Fibroblast of lung (primary cell): ENCODE data around the gene UBE2Z. TPM values are rescaled to one million over a fixed set of nuclear protein-coding genes. Genes with fewer than 3 reads are reported as not detected.

Source experiments
- DNase-seq, 2 donors: peaks; one replicate each; pipeline versions ENCODE4 v3.0.0 to v3.0.0-alpha.2; 2010; ENCODE audit warnings: low read depth in 2 of 2
- H2AFZ ChIP-seq: 2 replicates; pipeline ENCODE4 v1.5.1; 2012; ENCODE audit warnings: low read length, control low read depth, inconsistent platforms
- H3K27ac ChIP-seq: 2 replicates; pipeline ENCODE4 v1.5.1; 2011; ENCODE audit warnings: low read length, control low read depth; ENCODE audit not compliant: insufficient read depth
- H3K27me3 ChIP-seq: 2 replicates; pipeline ENCODE4 v1.5.1; 2011; ENCODE audit warnings: mild to moderate bottlenecking, low read length; ENCODE audit not compliant: control insufficient read depth, insufficient read depth
- H3K36me3 ChIP-seq: 2 replicates; pipeline ENCODE4 v1.5.1; 2011; ENCODE audit warnings: low read length; ENCODE audit not compliant: control insufficient read depth, insufficient read depth
- H3K4me1 ChIP-seq: 2 replicates; pipeline ENCODE4 v1.5.1; 2011; ENCODE audit warnings: low read length; ENCODE audit not compliant: control insufficient read depth, insufficient read depth; ENCODE audit errors: extremely low read depth
- H3K4me2 ChIP-seq: 2 replicates; pipeline ENCODE4 v1.5.1; 2011; ENCODE audit warnings: low read length, control low read depth; ENCODE audit not compliant: insufficient read depth; ENCODE audit errors: extremely low read depth
- H3K4me3 ChIP-seq, 4 experiments: fragments of 200-600 bp in 1 of 4; sonication (generic) in 1 of 4; replicated peaks in 1 of 4; 2 replicates each; pipeline ENCODE4 v1.5.1; 2011 to 2016; ENCODE audit warnings: low read length in 4 of 4, low read depth in 3 of 4, mild to moderate bottlenecking in 3 of 4, control low read depth in 2 of 4, inconsistent platforms in 1 of 4, mixed read lengths in 1 of 4; ENCODE audit not compliant: insufficient read depth in 1 of 4; ENCODE audit errors: control extremely low read depth in 1 of 4
- H3K79me2 ChIP-seq: 2 replicates; pipeline ENCODE4 v1.5.1; 2012; ENCODE audit warnings: mild to moderate bottlenecking, low read length, inconsistent platforms; ENCODE audit not compliant: control insufficient read depth, insufficient read depth
- H3K9ac ChIP-seq: 2 replicates; pipeline ENCODE4 v1.5.1; 2011; ENCODE audit warnings: mild to moderate bottlenecking, low read length, control low read depth; ENCODE audit not compliant: insufficient read depth
- H3K9me3 ChIP-seq: 2 replicates; pipeline ENCODE4 v1.5.1; 2012; ENCODE audit warnings: low read depth, low read length; ENCODE audit not compliant: control insufficient read depth, insufficient read depth
- H4K20me1 ChIP-seq: 2 replicates; pipeline ENCODE4 v1.5.1; 2011; ENCODE audit warnings: low read length; ENCODE audit not compliant: control insufficient read depth, insufficient read depth; ENCODE audit errors: extremely low read depth
- EZH2 ChIP-seq: IDR thresholded peaks from 2 replicates; pipeline ENCODE4 v1.5.1; 2012; ENCODE audit warnings: low read length, control low read depth, mild to moderate bottlenecking; ENCODE audit errors: missing control alignments
- polyA plus RNA-seq, 2 donors: library from polyadenylated mRNA; depleted of rRNA in 1 of 2; stranded (reverse) in 1 of 2; unstranded in 1 of 2; fragments of >200 nt; gene quantifications; 2 replicates each; pipeline ENCODE4 v1.2.1, GENCODE V29; 2011 to 2012; ENCODE audit warnings: missing spikeins in 1 of 2
- total RNA-seq: library from RNA; depleted of rRNA; stranded (reverse); fragments of >200 nt; gene quantifications from 2 replicates; pipeline ENCODE4 v1.2.1, GENCODE V29; 2014
- TF ChIP-seq, protein P1 (sequence below), 2 donors: IDR thresholded peaks in 1 of 2; conservative IDR thresholded peaks in 1 of 2; 1 replicate in 1 of 2; 2 replicates in 1 of 2; pipeline ENCODE4 v1.5.1; 2011 to 2012; ENCODE audit warnings: low read length in 2 of 2, control low read depth in 1 of 2, inconsistent platforms in 1 of 2, low read depth in 1 of 2, mild to moderate bottlenecking in 1 of 2

The UBE2Z gene
- total and polyA plus RNA-seq, 2 donors (not counting 1 experiment from before 2014, with no cell fraction given) = 55.2 to 141 TPM

- TF ChIP-seq, protein P1, sequence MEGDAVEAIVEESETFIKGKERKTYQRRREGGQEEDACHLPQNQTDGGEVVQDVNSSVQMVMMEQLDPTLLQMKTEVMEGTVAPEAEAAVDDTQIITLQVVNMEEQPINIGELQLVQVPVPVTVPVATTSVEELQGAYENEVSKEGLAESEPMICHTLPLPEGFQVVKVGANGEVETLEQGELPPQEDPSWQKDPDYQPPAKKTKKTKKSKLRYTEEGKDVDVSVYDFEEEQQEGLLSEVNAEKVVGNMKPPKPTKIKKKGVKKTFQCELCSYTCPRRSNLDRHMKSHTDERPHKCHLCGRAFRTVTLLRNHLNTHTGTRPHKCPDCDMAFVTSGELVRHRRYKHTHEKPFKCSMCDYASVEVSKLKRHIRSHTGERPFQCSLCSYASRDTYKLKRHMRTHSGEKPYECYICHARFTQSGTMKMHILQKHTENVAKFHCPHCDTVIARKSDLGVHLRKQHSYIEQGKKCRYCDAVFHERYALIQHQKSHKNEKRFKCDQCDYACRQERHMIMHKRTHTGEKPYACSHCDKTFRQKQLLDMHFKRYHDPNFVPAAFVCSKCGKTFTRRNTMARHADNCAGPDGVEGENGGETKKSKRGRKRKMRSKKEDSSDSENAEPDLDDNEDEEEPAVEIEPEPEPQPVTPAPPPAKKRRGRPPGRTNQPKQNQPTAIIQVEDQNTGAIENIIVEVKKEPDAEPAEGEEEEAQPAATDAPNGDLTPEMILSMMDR (conservative IDR thresholded peaks at IDR 0.05 in 1 of 2, IDR thresholded peaks at IDR 0.05 in 1 of 2; ENCODE audit: low read depth in 1 of 2, low read length in 2 of 2) = no peak
- TF ChIP-seq EZH2 = no peak
- H3K4me2 ChIP-seq = no peak overlapping the region
- H3K36me3 ChIP-seq = no peaks in the 10 kb centered on the region
- H3K4me1 ChIP-seq = no peaks in the 10 kb centered on the region
- no peaks in the 10 kb centered on the region for H3K9me3 ChIP-seq
- no peaks in the 10 kb centered on the region for H3K27me3 ChIP-seq
- peaks cover 2% of the 10 kb centered on the region for H3K79me2 ChIP-seq
- no peak overlapping the region for H3K27ac ChIP-seq
- no peak overlapping the region for H2AFZ ChIP-seq
- H4K20me1 ChIP-seq = no peaks in the 10 kb centered on the region
- H3K9ac ChIP-seq = no peak overlapping the region
- H3K4me3 ChIP-seq = no peak overlapping the region
- no peak for DNase-seq
Measured at GRCh38 chr17:48903401-48903800, 4.8 kb upstream of the UBE2Z start.

- Histone ChIP-seq H3K27me3 (no peaks in the 10 kb centered on the region), H2AFZ (no peak overlapping the region), H3K4me1 (no peaks in the 10 kb centered on the region), H3K4me2 (no peak overlapping the region), H3K9me3 (no peaks in the 10 kb centered on the region), H3K79me2 (peaks cover 8% of the 10 kb centered on the region), H3K27ac (no peak overlapping the region), H3K9ac (no peak overlapping the region), H3K4me3 (no peak overlapping the region), H3K36me3 (no peaks in the 10 kb centered on the region), H4K20me1 (peaks cover under 1% of the 10 kb centered on the region)
- no peak for TF ChIP-seq EZH2
- TF ChIP-seq, protein P1 (conservative IDR thresholded peaks at IDR 0.05 in 1 of 2, IDR thresholded peaks at IDR 0.05 in 1 of 2; ENCODE audit: low read depth in 1 of 2, low read length in 2 of 2) = no peak
- no peak for DNase-seq
Measured at GRCh38 chr17:48904428-48904827, 3.8 kb upstream of the UBE2Z start.

DNA sequence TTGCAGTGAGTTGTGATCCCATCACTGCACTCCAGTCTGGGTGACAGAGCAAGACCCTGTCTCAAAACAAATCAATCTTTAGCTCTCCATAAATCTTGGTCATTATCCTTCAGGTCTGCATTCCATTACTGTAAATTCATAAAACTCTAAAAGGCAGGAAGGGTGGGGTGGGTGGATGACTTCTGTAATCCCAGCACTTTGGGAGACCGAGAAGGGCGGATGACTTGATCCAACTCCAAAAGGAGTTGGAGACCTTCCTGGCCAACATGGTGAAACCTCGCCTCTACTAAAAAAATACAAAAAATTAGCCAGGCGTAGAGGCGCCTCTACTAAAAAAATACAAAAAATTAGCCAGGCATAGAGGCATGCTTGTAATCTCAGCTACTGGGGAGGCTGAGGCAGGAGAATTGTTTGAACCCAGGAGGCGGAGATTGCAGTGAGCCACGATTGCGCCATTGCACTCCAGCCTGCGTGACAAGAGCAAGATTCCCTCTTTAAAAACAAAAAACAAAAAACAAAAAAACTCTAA lies 2.2 kb upstream of the UBE2Z start:
- Histone ChIP-seq H3K79me2 (peaks cover 24% of the 10 kb centered on the region), H3K4me1 (peaks cover 8% of the 10 kb centered on the region), H3K4me3 (no peak overlapping the region), H4K20me1 (peaks cover 2% of the 10 kb centered on the region), H3K27me3 (no peaks in the 10 kb centered on the region), H3K27ac (no peak overlapping the region), H3K4me2 (no peak overlapping the region), H3K9ac (no peak overlapping the region), H2AFZ (no peak overlapping the region), H3K9me3 (no peaks in the 10 kb centered on the region), H3K36me3 (peaks cover 3% of the 10 kb centered on the region)
- TF ChIP-seq, protein P1 (conservative IDR thresholded peaks at IDR 0.05 in 1 of 2, IDR thresholded peaks at IDR 0.05 in 1 of 2; ENCODE audit: low read depth in 1 of 2, low read length in 2 of 2) = no peak
- TF ChIP-seq EZH2 = no peak
- no peak for DNase-seq
